H1 (cell line): ENCODE measurements around the gene ETS1. TPM values are rescaled to one million over a fixed set of nuclear protein-coding genes. Genes with fewer than 3 reads are reported as not detected.

ENCODE experiments used
- CTCF ChIA-PET: fragments of 300-600 bp; sonication (Branson Sonifier 250); formaldehyde crosslinking; loops from one replicate; lab custom pipeline; 2021; ENCODE audit not compliant: partially characterized antibody; lab: Charles Lee
- POLR2A ChIA-PET: fragments of 300-600 bp; sonication (Branson Sonifier 250); formaldehyde crosslinking; loops from one replicate; lab custom pipeline; 2021; ENCODE audit warnings: inconsistent platforms; ENCODE audit not compliant: partially characterized antibody; lab: Charles Lee
- DNase-seq, 2 experiments: peaks; one replicate each; pipeline versions ENCODE4 v3.0.0 to v3.0.0-alpha.2; 2010 to 2022; ENCODE audit warnings: low spot score in 2 of 2, low read depth in 1 of 2, mixed read lengths in 1 of 2
- FAIRE-seq: peaks from 2 replicates; lab custom pipeline; 2011; peaks lifted over from hg19 to GRCh38; lab: Jason Lieb, UNC
- H2AFZ ChIP-seq: 2 replicates; pipeline ENCODE4 v1.8.1; 2012; ENCODE audit warnings: low read length, inconsistent platforms
- H2AK5ac ChIP-seq: 2 replicates; pipeline ENCODE4 v1.6.1; 2013; ENCODE audit warnings: low read depth, low read length
- H2BK120ac ChIP-seq: replicated peaks from 2 replicates; pipeline ENCODE3; 2013; ENCODE audit warnings: low read depth, low read length, inconsistent platforms
- H2BK12ac ChIP-seq: 2 replicates; pipeline ENCODE4 v1.6.1; 2013; ENCODE audit warnings: low read depth, low read length
- H2BK15ac ChIP-seq: 2 replicates; pipeline ENCODE4 v1.6.1; 2013; ENCODE audit warnings: low read length
- H2BK20ac ChIP-seq: 2 replicates; pipeline ENCODE4 v1.6.1; 2013; ENCODE audit warnings: low read length
- H2BK5ac ChIP-seq: 2 replicates; pipeline ENCODE4 v1.6.1; 2013; ENCODE audit warnings: low read depth, low read length
- H3K14ac ChIP-seq: 2 replicates; pipeline ENCODE4 v1.6.1; 2013; ENCODE audit warnings: inconsistent platforms; ENCODE audit not compliant: insufficient read length
- H3K18ac ChIP-seq: 2 replicates; pipeline ENCODE4 v1.6.1; 2013; ENCODE audit warnings: low read length; ENCODE audit errors: extremely low read depth
- H3K23ac ChIP-seq: 2 replicates; pipeline ENCODE4 v1.6.1; 2013; ENCODE audit warnings: inconsistent platforms; ENCODE audit not compliant: insufficient read length
- H3K23me2 ChIP-seq: 2 replicates; pipeline ENCODE4 v1.6.1; 2013; ENCODE audit warnings: low read depth, low read length
- H3K27ac ChIP-seq: 2 replicates; pipeline ENCODE4 v1.6.1; 2011; ENCODE audit warnings: low read depth, low read length, inconsistent platforms
- H3K27me3 ChIP-seq, 4 experiments: replicated peaks in 1 of 4; 1 replicate in 1 of 4; 2 replicates in 3 of 4; pipeline versions ENCODE4 v1.6.1 to v1.8.1; 2011 to 2013; ENCODE audit warnings: low read length in 3 of 4, mild to moderate bottlenecking in 3 of 4, inconsistent platforms in 2 of 4, mixed read lengths in 2 of 4, moderate library complexity in 1 of 4; ENCODE audit not compliant: control insufficient read depth in 3 of 4, insufficient read depth in 3 of 4; ENCODE audit errors: extremely low read depth in 1 of 4
- H3K36me3 ChIP-seq, 4 experiments: 2 replicates each; pipeline versions ENCODE4 v1.6.1 to v1.8.1; 2011 to 2013; ENCODE audit warnings: mild to moderate bottlenecking in 4 of 4, low read length in 3 of 4, moderate library complexity in 2 of 4, control low read depth in 1 of 4, inconsistent platforms in 1 of 4; ENCODE audit not compliant: insufficient read depth in 4 of 4, control insufficient read depth in 2 of 4
- H3K4ac ChIP-seq: replicated peaks from 2 replicates; pipeline ENCODE3; 2013; ENCODE audit warnings: low read length, low read depth, mixed read lengths, inconsistent platforms; ENCODE audit not compliant: insufficient read length
- H3K4me1 ChIP-seq, 4 experiments: replicated peaks in 1 of 4; 1 replicate in 1 of 4; 2 replicates in 3 of 4; pipeline versions ENCODE4 v1.6.1 to v1.8.1; 2011 to 2013; ENCODE audit warnings: low read length in 3 of 4, inconsistent platforms in 2 of 4, mixed read lengths in 1 of 4; ENCODE audit not compliant: insufficient read depth in 4 of 4, control insufficient read depth in 3 of 4
- H3K4me2 ChIP-seq, 2 experiments: 2 replicates each; pipeline versions ENCODE4 v1.6.1 to v1.8.1; 2011 to 2013; ENCODE audit warnings: low read depth in 2 of 2, low read length in 2 of 2, control low read depth in 1 of 2, inconsistent platforms in 1 of 2, mild to moderate bottlenecking in 1 of 2; ENCODE audit not compliant: insufficient read depth in 1 of 2
- H3K4me3 ChIP-seq, 4 experiments: fragments of 200-600, 300-600 bp in 1 of 4; sonication (generic), shearing (Covaris generic), sonication (Bioruptor Twin) in 1 of 4; 2 replicates each; pipeline versions ENCODE4 v1.5.1 to v1.8.1; 2011 to 2016; ENCODE audit warnings: low read length in 4 of 4, low read depth in 3 of 4, control low read depth in 2 of 4, inconsistent platforms in 2 of 4, mild to moderate bottlenecking in 2 of 4, mixed read lengths in 1 of 4, moderate library complexity in 1 of 4; ENCODE audit not compliant: insufficient read depth in 2 of 4; ENCODE audit errors: extremely low read depth in 1 of 4
- H3K56ac ChIP-seq: replicated peaks from 2 replicates; pipeline ENCODE3; 2013; ENCODE audit warnings: low read depth, mild to moderate bottlenecking, mixed read lengths, low read length, inconsistent platforms; ENCODE audit not compliant: insufficient read length
- H3K79me1 ChIP-seq: 2 replicates; pipeline ENCODE4 v1.6.1; 2013; ENCODE audit warnings: low read depth, low read length, control low read depth
- H3K79me2 ChIP-seq, 2 experiments: 2 replicates each; pipeline versions ENCODE4 v1.6.1 to v1.8.1; 2012 to 2013; ENCODE audit warnings: low read length in 2 of 2, mild to moderate bottlenecking in 2 of 2, inconsistent platforms in 1 of 2; ENCODE audit not compliant: insufficient read depth in 2 of 2, control insufficient read depth in 1 of 2
- H3K9ac ChIP-seq, 4 experiments: replicated peaks in 1 of 4; 1 replicate in 1 of 4; 2 replicates in 3 of 4; pipeline versions ENCODE4 v1.6.1 to v1.8.1; 2011 to 2013; ENCODE audit warnings: low read depth in 3 of 4, low read length in 3 of 4, control low read depth in 2 of 4, mild to moderate bottlenecking in 2 of 4, moderate library complexity in 2 of 4, inconsistent platforms in 1 of 4; ENCODE audit errors: extremely low read depth in 1 of 4
- H3K9me3 ChIP-seq, 2 experiments: 2 replicates each; pipeline versions ENCODE4 v1.6.1 to v1.8.1; 2012 to 2013; ENCODE audit warnings: mild to moderate bottlenecking in 2 of 2, moderate library complexity in 2 of 2, control low read depth in 1 of 2, inconsistent platforms in 1 of 2, low read depth in 1 of 2, low read length in 1 of 2, mixed read lengths in 1 of 2; ENCODE audit not compliant: insufficient read depth in 2 of 2
- H4K20me1 ChIP-seq, 2 experiments: replicated peaks in 1 of 2; 2 replicates each; pipeline versions ENCODE3 to v1.8.1; 2011 to 2013; ENCODE audit warnings: inconsistent platforms in 2 of 2, low read length in 2 of 2, mild to moderate bottlenecking in 1 of 2; ENCODE audit not compliant: insufficient read depth in 2 of 2, control insufficient read depth in 1 of 2
- H4K5ac ChIP-seq: 2 replicates; pipeline ENCODE4 v1.6.1; 2013; ENCODE audit warnings: low read length, low read depth, mixed read lengths, inconsistent platforms; ENCODE audit not compliant: insufficient read length
- H4K8ac ChIP-seq: 2 replicates; pipeline ENCODE4 v1.8.0; 2013; ENCODE audit warnings: mild to moderate bottlenecking, moderate library complexity, low read length, inconsistent platforms; ENCODE audit not compliant: insufficient read depth; ENCODE audit errors: extremely low read depth
- H4K91ac ChIP-seq: replicated peaks from 2 replicates; pipeline ENCODE3; 2013; ENCODE audit warnings: low read length, mixed read lengths, inconsistent platforms; ENCODE audit not compliant: insufficient read length
- ATF2 ChIP-seq: IDR thresholded peaks from 2 replicates; pipeline ENCODE4 v1.6.1; 2012; ENCODE audit warnings: low read length, inconsistent platforms
- ATF3 ChIP-seq: IDR thresholded peaks from 2 replicates; pipeline ENCODE4 v1.6.1; 2011; ENCODE audit warnings: low read depth, mild to moderate bottlenecking, low read length; ENCODE audit not compliant: insufficient read depth
- CEBPB ChIP-seq: IDR thresholded peaks from 2 replicates; pipeline ENCODE4 v1.6.1; 2012; ENCODE audit warnings: low read depth, low read length
- EGR1 ChIP-seq: IDR thresholded peaks from 2 replicates; pipeline ENCODE4 v1.6.1; 2011; ENCODE audit warnings: low read depth, low read length, borderline replicate concordance
- EZH2 ChIP-seq: fragments of 200-600 bp; sonication (generic); IDR thresholded peaks from 2 replicates; pipeline ENCODE4 v1.7.1; 2012; ENCODE audit warnings: low read depth, mild to moderate bottlenecking, moderate library complexity, low read length, inconsistent platforms; ENCODE audit not compliant: severe bottlenecking
- MAFK ChIP-seq: IDR thresholded peaks from 2 replicates; pipeline ENCODE4 v1.6.1; 2012; ENCODE audit warnings: low read depth, mild to moderate bottlenecking, improper control_type of control experiment, low read length
- RAD21 ChIP-seq, 2 experiments: IDR thresholded peaks in 1 of 2; conservative IDR thresholded peaks in 1 of 2; 2 replicates each; pipeline ENCODE4 v1.6.1; 2011; ENCODE audit warnings: low read depth in 2 of 2, low read length in 2 of 2, improper control_type of control experiment in 1 of 2, inconsistent platforms in 1 of 2, mild to moderate bottlenecking in 1 of 2, moderate library complexity in 1 of 2
- SP4 ChIP-seq: IDR thresholded peaks from 2 replicates; pipeline ENCODE4 v1.6.1; 2012; ENCODE audit warnings: low read length, inconsistent platforms
- SRF ChIP-seq: IDR thresholded peaks from 2 replicates; pipeline ENCODE4 v1.6.1; 2011; ENCODE audit warnings: mild to moderate bottlenecking, low read depth, low read length, moderate library complexity
- TAF7 ChIP-seq: optimal IDR thresholded peaks from 2 replicates; pipeline ENCODE3; 2011; ENCODE audit warnings: low read depth, mild to moderate bottlenecking, inconsistent platforms, low read length, moderate library complexity, borderline replicate concordance
- TCF12 ChIP-seq: IDR thresholded peaks from 2 replicates; pipeline ENCODE4 v1.6.1; 2011; ENCODE audit warnings: low read depth, mild to moderate bottlenecking, low read length
- YY1 ChIP-seq: IDR thresholded peaks from 2 replicates; pipeline ENCODE4 v1.6.1; 2011; ENCODE audit warnings: low read depth, mild to moderate bottlenecking, low read length
- WGBS, 2 experiments: shearing (Covaris generic) in 1 of 2; methylation state at CpG; one replicate each; pipeline versions ENCODE4 v1.1.6 to v1.1.7; 2013 to 2015; ENCODE audit warnings: low lambda C conversion rate in 2 of 2, mixed read lengths in 2 of 2, inconsistent platforms in 1 of 2, low coverage in 1 of 2, missing lambda C conversion rate in 1 of 2; ENCODE audit not compliant: insufficient replicate concordance in 2 of 2, insufficient coverage in 1 of 2, insufficient read length in 1 of 2; ENCODE audit errors: extremely low coverage in 1 of 2, missing lambda C conversion rate in 1 of 2; 5-methylcytosine and 5-hydroxymethylcytosine counted together
- polyA plus RNA-seq, 7 experiments: library from polyadenylated mRNA; depleted of rRNA in 3 of 7; stranded (reverse) in 5 of 7; unstranded in 2 of 7; fragments of >200 nt in 5 of 7; fragments of 200-250 nt in 2 of 7; gene quantifications; 1 replicate in 5 of 7; 2 replicates in 1 of 7; 4 replicates in 1 of 7; pipeline versions ENCODE4 v1.2.1 to v1.2.3, GENCODE V29; 2011 to 2013; ENCODE audit warnings: missing spikeins in 2 of 7, mixed read lengths in 2 of 7
- total RNA-seq: library from RNA; stranded (reverse); fragmentation: NEBNext Ultra II Directional; extraction: Animal tissue kit (Norgen Biotek cat#: 25700); gene quantifications from 2 replicates; pipeline ENCODE4 v1.2.1, GENCODE V29; 2021

The ETS1 gene
- total and polyA plus RNA-seq, 2 of the 8 experiments (the other 6 are each of a cell fraction or from before 2014, with no cell fraction given): 10.0 to 35.3 TPM

GRCh38 chr11:128497776-128498095 lies 89.6 kb downstream of the ETS1 start:
- POLR2A ChIA-PET: interaction anchor here (1.6 kb wide), 1 partner anchor 15 kb away, joined by 3 read pairs; no protein-coding TSS in a partner anchor
- no peaks in the 10 kb centered on the region; a peak in 1 of 4 replicates for H3K79me2 ChIP-seq

More at GRCh38 chr11:128497776-128498095, 89.6 kb downstream of the ETS1 start:
- Histone ChIP-seq H3K56ac (no peak overlapping the region), H3K27me3 (no peaks in the 10 kb centered on the region), H3K23ac (no peak overlapping the region), H3K23me2 (no peaks in the 10 kb centered on the region), H3K4me1 (peaks cover 0 to 12% (median 4%) of the 10 kb centered on the region in 4 experiments; a peak in 4 of 7 replicates), H3K14ac (no peak overlapping the region), H3K27ac (no peak overlapping the region), H3K4me3 (no peak overlapping the region), H2BK15ac (no peak overlapping the region), H2BK5ac (no peak overlapping the region), H3K36me3 (no peaks in the 10 kb centered on the region), H4K91ac (no peak overlapping the region), H2BK120ac (no peak overlapping the region), H3K18ac (no peak overlapping the region), H2AFZ (no peak overlapping the region), H3K79me1 (no peaks in the 10 kb centered on the region), H3K9ac (no peak overlapping the region), H3K4ac (no peak overlapping the region), H3K4me2 (no peak overlapping the region), H4K5ac (no peak overlapping the region), H3K9me3 (no peaks in the 10 kb centered on the region), H2BK12ac (no peak overlapping the region), H2BK20ac (no peak overlapping the region), H4K20me1 (no peaks in the 10 kb centered on the region), H4K8ac (no peak overlapping the region), H2AK5ac (no peak overlapping the region)
- TF ChIP-seq SP4 (no peak), TCF12 (no peak), EZH2 (no peak), EGR1 (no peak), TAF7 (no peak), RAD21 (IDR thresholded peaks at IDR 0.05 in 1 of 2, conservative IDR thresholded peaks at IDR 0.05 in 1 of 2; ENCODE audit: low read depth in 2 of 2, low read length in 2 of 2) (no peak), SRF (no peak), MAFK (no peak), YY1 (no peak), CEBPB (no peak), ATF2 (no peak), ATF3 (no peak)
- CTCF ChIA-PET: interaction anchor here (1.2 to 1.5 kb wide), 3 partner anchors 8 to 331 kb away, joined by 3 to 4 read pairs (median 3); no protein-coding TSS in a partner anchor
- no peak for DNase-seq
- no peak for FAIRE-seq
- whole genome bisulfite sequencing, 2 experiments: 85% methylated on average over 3 of the region's 3 CpGs; no CpG with 5 or more reads in 1 of the 2 experiments
